GM19099 (cell line): ENCODE results near the gene LPCAT3.
A peak's percentile ranks its signal among the peaks of the same experiment; 100 is the strongest.

Experiments used
- POLR2A ChIP-seq: IDR thresholded peaks from 3 replicates; pipeline ENCODE4 v1.6.1; 2011; ENCODE audit warnings: low read depth; ENCODE audit not compliant: insufficient read length; ENCODE audit errors: extremely low read depth

The LPCAT3 gene, protein sequence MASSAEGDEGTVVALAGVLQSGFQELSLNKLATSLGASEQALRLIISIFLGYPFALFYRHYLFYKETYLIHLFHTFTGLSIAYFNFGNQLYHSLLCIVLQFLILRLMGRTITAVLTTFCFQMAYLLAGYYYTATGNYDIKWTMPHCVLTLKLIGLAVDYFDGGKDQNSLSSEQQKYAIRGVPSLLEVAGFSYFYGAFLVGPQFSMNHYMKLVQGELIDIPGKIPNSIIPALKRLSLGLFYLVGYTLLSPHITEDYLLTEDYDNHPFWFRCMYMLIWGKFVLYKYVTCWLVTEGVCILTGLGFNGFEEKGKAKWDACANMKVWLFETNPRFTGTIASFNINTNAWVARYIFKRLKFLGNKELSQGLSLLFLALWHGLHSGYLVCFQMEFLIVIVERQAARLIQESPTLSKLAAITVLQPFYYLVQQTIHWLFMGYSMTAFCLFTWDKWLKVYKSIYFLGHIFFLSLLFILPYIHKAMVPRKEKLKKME

DNA sequence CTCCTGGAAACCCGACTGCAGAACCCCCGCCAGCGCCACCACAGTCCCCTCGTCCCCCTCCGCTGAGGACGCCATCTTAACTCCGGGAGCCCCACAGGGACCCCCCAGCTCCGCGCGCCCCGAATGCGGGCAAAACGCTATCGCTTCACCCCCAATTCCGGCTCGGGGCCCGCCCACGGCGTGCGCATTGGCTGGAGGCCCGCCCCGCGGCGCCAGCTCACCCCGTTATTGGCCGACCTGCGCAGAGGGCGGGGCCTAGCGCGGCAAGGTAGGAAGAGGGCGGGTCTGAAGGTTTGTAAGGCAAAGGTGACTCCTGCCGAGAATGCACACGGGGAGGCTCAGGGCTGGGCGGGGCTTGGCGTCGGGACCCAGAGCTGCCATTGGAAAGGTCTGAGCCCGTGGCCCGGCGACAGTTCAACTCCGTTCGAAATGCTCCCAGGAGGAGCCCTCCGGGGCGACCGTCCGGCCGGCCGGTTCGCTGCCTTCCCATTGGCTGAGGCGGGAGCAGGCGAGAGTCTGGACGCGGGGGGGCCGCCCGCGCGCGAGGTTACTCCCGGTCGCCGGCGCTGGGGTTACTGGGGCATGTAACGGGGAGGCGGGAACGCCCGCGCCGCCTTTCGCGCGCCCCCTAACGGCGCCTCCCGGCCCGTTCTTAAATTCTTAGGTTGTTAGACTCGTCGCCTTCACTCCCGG is at the start of gene LPCAT3:
Gene LPCAT3 (minus strand): TSS at position 127 of the 693 bp plus-strand sequence. CDS start 52 bp downstream, at position 75.
- TF ChIP-seq POLR2A = peak; percentile 81

DNA sequence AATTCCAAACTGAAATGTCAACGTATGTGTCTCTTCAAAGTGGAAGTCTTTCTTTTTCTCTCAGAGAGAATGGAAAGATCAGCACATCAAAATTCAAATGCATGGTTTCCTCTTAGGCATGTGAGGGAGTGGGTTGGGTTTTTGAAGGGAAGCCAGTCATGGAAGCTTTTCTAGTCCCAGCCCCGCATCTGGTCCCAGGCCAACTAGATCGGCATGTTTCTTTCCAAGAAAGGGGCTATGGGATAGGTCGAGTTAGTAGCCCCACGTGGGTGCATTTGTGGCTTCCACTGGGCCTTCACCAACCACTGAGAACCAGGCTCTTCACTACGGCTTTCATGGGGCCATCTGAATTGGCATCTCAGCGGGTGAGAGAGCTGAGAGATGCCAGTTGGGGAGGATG is 48.8 kb upstream of the LPCAT3 start:
- TF ChIP-seq POLR2A = no peak

DNA sequence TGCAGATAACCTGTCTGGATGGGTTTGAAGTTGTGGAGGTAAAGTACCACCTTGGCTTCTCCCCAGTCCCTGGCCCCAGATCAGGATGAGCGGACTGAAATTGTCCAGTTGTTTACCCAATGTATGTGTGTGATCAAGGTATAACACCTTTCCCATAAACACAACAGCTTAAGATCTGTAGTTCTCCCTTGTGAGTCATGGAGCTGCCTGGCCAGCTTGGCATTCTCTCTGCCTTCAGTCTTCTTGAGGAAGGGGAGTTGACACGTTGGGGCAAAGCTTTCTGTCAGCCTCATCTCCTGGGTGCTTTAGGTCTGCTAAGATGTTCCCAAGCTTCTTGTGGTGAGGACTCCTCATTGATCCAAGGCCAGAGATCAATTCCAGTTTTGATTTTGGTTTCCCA is 48.3 kb upstream of the LPCAT3 start:
- no peak for TF ChIP-seq POLR2A

DNA sequence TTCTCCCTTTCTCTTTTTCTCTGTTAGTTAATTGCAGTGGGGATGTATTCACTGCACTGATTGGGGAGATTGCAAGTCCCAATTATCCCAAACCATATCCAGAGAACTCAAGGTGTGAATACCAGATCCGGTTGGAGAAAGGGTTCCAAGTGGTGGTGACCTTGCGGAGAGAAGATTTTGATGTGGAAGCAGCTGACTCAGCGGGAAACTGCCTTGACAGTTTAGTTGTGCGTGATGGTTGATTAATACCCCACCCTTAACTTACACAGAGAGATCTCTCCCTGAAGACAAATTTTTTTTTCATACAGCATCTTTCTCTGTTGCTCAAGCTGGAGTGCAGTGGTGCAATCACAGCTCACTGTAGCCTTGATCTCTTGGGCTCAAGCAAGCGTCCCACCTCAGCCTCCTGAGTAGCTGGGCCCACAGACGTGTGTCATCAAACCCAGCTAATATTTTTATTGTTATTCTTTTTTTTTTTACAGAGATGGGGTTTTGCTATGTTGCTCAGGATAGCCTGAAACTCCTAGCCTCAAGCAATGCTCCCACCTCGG is 46.9 kb upstream of the LPCAT3 start:
- no peak for TF ChIP-seq POLR2A

DNA sequence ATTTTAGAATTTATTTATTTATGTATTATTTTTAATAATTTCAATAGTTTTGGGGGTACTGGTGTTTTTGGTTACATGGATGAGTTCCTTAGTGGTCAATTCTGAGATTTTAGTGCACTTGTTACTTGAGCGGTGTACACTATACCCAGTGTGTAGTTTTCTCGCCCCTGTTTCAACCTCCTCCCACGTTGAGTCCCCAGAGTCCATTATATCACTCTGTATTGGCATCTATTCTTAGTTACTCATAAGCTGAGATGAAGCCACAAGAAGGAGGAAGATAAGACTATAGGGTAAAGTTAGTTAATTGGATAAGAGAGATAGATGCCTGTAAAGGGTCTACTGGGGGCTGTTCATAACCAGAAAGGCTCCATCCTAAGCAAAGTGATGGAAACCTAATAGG is 46.2 kb upstream of the LPCAT3 start:
- TF ChIP-seq POLR2A = no peak

DNA sequence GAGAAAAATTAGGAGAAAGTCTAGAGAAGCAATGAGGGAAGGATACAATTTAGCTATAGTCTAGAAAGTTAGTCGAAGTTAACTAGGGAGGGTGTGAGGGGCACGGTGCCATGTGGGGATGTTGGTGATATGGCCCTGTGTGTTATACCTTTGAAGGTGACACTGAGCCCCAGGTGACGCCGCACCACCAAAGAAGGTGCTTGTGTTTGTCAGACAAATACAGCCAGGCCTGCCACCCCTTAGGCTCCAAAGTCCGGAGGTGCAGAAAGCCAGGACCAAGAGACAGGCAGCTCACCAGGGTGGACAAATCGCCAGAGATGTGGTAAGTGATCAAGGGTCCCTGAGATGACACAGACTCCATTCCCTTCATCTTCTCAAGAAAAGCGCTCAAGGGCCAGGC is 43.3 kb upstream of the LPCAT3 start:
- no peak for TF ChIP-seq POLR2A

DNA sequence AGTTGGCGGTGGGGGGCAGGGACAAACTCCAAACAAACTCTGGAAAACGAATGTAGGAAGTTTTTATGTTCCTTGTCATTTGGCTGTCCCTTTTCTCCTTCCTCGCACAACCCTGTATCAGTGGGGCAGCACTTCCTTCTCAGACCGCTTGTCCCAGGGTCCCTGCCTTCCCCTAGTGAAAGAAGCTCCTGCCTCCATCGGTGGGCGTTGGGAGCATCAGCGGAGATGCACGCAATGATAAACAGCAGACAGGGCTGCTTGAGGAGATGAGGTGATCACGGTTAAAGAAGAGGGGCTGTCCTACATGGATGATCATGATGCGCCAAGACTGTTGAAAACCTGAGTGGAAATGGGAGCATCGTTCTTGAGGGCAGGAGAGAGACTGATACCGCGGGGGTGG is 42.9 kb upstream of the LPCAT3 start:
- TF ChIP-seq POLR2A = no peak

DNA sequence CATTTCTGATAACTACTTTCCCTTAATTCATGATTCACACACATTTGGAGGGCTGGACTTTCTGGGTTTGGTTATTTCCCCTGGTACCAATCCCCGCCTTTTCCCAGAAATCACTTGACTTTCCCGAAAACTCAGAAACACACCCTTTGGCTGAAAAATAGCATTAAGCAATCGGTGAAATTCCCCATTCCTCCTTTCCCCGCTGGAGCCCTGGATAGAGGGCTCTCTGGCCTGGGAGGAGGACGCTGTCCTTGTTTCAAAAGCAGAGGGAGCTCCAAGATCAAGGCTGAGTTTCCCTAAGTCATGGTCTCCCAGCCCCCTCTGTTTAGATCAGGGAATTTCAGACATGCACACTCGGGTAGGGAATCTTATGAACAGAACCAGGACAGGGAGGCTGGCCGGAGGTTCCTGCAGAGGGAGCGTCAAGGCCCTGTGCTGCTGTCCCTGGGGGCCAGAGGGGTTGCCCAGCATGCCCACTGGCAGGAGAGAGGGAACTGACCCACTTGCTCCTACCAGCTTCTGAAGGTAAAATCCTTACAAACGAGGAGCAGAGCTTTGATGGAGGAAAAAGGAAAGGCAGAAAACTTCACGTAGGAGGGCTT is 42.2 kb upstream of the LPCAT3 start, which contains the start of gene C1S:
Gene C1S (plus strand): TSS at position 366 of the 602 bp plus-strand sequence. CDS start 1,195 bp downstream, outside the sequence.
- TF ChIP-seq POLR2A = no peak

DNA sequence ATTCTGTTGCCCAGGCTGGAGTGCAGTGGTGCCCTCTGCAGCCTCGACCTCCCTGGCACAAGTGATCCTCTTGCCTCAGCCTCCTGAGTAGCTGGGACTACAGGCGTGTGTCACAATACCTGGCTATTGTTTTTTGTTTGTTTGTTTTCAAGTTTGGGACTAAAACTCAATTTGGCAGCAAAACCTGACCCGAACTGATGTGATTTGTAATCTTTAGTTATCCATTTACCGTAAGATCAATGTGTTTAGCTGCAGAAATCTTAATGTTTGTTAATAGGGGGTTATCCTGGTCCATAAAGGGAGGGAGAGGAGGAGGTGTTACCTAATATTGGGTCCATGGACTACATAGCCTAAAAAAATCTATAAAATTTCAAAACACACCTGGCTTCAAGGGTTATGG is 41.5 kb upstream of the LPCAT3 start:
- TF ChIP-seq POLR2A = no peak

DNA sequence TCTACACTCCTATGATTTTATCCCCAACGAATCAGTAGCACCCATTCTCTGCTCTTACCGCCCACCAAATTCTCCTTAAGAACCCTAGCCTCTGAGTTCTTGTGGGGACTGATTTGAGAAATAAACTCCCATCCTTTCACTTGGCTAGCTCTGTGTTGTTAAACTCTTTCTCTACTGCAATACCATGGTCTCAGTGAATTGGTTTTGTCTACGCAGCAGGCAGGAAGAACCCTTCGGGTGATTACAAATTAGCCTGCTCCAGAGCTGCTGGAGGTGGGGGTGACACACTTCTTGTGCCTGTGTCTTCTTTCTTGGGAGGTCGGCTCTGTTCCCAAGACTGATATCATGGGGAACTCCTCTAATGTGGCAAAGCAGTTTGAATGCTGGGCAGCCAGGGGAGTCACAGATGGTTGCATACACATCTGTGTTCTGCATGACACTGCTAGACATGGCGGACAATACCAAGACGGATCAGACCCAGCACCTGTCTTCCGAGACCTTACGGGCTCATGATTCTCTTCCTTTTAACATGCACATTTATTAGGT is 40.6 kb upstream of the LPCAT3 start:
- TF ChIP-seq POLR2A = no peak

DNA sequence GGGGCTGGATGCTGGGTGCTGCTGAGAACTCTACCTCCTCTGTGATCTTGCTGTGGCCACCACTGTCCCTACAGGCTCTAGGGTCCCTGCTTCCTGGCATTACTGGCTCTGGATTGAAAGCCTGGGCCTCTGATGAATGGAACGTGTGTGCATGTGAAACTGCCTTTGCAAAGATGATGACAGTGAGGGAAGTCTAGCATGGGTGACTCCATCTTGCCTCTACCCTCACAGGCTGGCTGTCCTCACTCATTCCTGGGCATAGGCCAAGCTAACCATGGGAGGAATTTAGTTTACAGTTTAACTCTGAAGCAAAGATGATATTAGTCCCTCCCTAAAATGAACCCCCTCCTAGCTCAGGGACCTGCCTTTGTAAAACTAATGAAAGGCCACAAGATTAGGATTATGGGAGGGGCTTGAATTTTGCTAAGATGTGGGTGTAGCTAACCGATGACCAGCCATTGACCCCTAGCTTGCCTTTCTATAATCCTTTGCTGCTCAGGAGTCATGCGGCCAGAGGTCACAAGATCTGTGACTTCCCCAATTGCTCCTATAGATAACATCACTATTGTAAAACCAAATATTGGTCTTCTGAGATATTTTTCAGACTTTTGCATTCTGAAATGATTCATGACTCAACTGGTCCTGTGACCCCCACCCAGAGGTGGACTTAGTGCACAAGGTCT is 40.0 kb upstream of the LPCAT3 start:
- no peak for TF ChIP-seq POLR2A

DNA sequence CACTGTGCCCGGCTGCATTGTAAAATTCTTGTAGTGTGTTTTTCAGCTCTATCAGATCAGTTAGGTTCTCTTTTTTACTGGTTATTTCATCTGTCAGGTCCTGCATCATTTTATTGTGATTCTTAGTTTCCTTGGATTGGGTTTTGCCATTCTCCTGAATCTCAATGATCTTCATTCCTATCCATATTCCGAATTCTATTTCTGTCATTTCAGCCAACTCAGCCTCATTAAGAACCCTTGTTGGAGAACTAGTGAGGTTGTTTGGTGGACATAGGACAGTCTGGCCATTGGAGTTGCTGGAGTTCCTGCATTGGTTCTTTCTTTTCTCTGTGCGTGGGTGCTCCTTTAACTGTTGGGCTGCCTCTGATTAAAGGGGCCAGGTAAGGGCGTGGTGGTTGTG is 36.6 kb upstream of the LPCAT3 start:
- no peak for TF ChIP-seq POLR2A

DNA sequence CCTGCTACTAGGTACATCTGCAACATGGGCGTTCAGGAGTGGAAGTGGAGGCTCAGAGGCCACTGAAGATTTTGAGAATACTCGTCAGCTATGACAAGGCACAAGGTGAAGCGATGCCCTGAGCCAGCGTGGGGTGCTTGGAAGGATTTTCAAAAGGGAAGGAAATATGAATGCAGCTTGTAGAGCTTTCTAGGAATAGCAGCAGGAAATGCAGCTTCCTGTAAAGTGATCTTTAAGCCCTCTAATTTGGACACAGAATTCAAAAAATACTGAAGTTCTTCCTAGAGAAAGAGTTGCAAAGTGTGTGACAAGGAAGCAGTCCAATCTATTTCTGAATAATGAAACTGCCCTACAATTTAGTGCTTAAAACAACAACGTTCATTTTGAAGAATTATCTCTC is 29.0 kb upstream of the LPCAT3 start:
- no peak for TF ChIP-seq POLR2A

DNA sequence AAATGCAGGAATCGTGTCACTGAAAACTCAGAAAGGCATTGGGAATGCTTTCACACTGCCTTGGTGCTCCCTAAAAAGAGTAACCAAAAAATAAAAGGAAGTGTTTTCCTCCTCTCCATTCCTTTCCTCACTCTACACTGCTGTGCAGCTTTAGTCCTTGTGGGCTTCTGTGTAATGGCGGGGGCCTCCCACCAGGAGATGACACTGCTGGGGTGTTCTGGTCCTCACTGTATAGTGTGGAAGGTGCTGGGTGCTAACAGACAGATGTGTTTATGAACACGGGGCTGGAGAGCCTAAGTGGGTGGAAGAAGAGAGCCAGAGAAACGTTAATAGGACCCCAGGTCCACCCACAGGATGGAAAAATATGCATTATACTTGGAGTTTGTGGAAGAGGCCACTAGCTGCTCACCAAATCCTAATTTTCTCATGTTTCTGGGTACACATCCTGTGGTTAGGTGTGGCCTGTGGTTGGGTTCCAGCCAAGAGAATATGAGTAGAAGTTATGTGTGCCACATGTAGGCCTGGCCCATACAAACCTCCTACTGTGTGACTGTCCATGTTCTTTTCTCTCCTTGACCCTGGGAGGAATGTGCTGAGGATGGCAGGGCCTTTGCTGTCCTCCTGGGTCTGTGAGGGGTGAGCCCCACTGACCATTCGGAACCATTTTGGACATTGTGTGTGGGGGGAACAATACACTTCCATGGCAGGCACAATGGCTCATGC is 28.3 kb upstream of the LPCAT3 start:
- no peak for TF ChIP-seq POLR2A
